ENCODE measurements around the gene RPS6KL1. TPM values are rescaled to one million over a fixed set of nuclear protein-coding genes. Genes with fewer than 3 reads are reported as not detected.
A peak's percentile ranks its signal among the peaks of the same experiment; 100 is the strongest.

RPS6KL1 gene
- total RNA-seq, 1 experiment from 2014 or later: 18.8 TPM

DNA sequence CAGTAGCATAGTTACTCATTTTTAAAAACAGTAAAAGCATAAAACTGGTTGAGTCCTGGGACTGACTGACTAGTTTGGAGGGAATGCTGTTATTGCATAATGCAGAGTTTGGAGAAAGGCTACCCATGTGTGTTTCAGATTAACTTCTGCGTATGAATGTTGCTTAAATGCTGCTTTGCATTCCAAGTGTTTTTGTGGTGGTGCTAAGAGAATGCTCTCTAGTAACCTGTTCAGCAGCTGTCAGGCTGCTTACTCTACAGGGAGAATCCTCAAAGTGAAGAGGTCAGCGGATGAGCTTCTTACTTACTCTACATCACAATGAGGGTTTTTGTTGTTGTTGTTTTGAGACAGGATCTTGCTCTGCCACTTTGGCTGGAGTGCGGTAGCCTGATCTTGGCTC is 37.1 kb downstream of the RPS6KL1 start:
- no peaks in the 10 kb centered on the region for H4K20me1 ChIP-seq (ENCODE audit: control insufficient read depth, insufficient read depth, insufficient read length)
- peaks cover 24% of the 10 kb centered on the region for H3K4me1 ChIP-seq (ENCODE audit: insufficient read depth, low read length)
- peak; percentile 73 for DNase-seq

More for the DNA sequence above, 37.1 kb downstream of the RPS6KL1 start:
- no peak overlapping the region for H3K56ac ChIP-seq (ENCODE audit: insufficient read length, low read depth, low read length)
- H3K36me3 Mint-ChIP-seq (ENCODE audit: insufficient read depth in 1 of 3, low read depth in 3 of 3): peaks cover 19 to 37% (median 26%) of the 10 kb centered on the region in 3 experiments
- TF ChIP-seq CTCF (conservative IDR thresholded peaks at IDR 0.05): no peak
- H3K27me3 Mint-ChIP-seq (ENCODE audit: low read depth): no peaks in the 10 kb centered on the region
- no CpG with 5 or more reads among the region's 3 CpGs for WGBS (ENCODE audit: extremely low coverage, insufficient read length, low lambda C conversion rate)
- H2AK5ac ChIP-seq (ENCODE audit: insufficient read length, low read length): no peak overlapping the region
- peak overlapping the region; percentile 94 for H3K27ac ChIP-seq (ENCODE audit: insufficient read length, low read depth, low read length)
- H2BK120ac ChIP-seq (ENCODE audit: low read depth, low read length, poor library complexity, severe bottlenecking): no peak overlapping the region
- no peaks in the 10 kb centered on the region for H3K27me3 ChIP-seq (ENCODE audit: insufficient read depth, low read length)
- peak overlapping the region; percentile 35 to 46 for H3K4me3 Mint-ChIP-seq
- no peak overlapping the region for H4K91ac ChIP-seq (ENCODE audit: insufficient read length, low read depth, low read length)
- H3K9me3 Mint-ChIP-seq: no peaks in the 10 kb centered on the region; a peak in 1 of 5 replicates
- no peaks in the 10 kb centered on the region for H3K9me3 ChIP-seq (ENCODE audit: control insufficient read depth, low read depth, low read length)
- peak overlapping the region; percentile 45 for H3K4me2 ChIP-seq (ENCODE audit: insufficient read depth, insufficient read length, low read length)
- H3K14ac ChIP-seq (ENCODE audit: insufficient read depth, low read length): no peak overlapping the region
- no peak overlapping the region for H3K18ac ChIP-seq (ENCODE audit: insufficient read length, low read depth, low read length)
- H3K23me2 ChIP-seq (ENCODE audit: insufficient read length, low read depth, low read length, poor library complexity, severe bottlenecking): peaks cover 11% of the 10 kb centered on the region
- peaks cover 31% of the 10 kb centered on the region; the same call in 1 of the 2 replicates for H3K79me2 ChIP-seq (ENCODE audit: insufficient read depth, low read length)
- no peak overlapping the region for H3K4ac ChIP-seq (ENCODE audit: low read depth, low read length)
- H2BK5ac ChIP-seq (ENCODE audit: insufficient read length, low read length): peak overlapping the region; percentile 23
- H3K79me1 ChIP-seq (ENCODE audit: insufficient read depth, low read depth, low read length, poor library complexity, severe bottlenecking): peaks cover 28% of the 10 kb centered on the region
- H2BK20ac ChIP-seq (ENCODE audit: low read depth, low read length, poor library complexity, severe bottlenecking): no peak overlapping the region
- H3K9ac ChIP-seq (ENCODE audit: extremely low read depth, insufficient read length, low read length): no peak overlapping the region
- H4K5ac ChIP-seq (ENCODE audit: insufficient read length, low read depth, low read length): no peak overlapping the region
- H2BK15ac ChIP-seq (ENCODE audit: low read depth, low read length): no peak overlapping the region
- no peak overlapping the region for H4K8ac ChIP-seq (replicated peaks; ENCODE audit: insufficient read length, low read depth, low read length)
- H3K4me1 Mint-ChIP-seq: peaks cover 58 to 64% of the 10 kb centered on the region in 2 experiments
- H3T11ph ChIP-seq (ENCODE audit: low read length): no peak overlapping the region
- H3K27ac Mint-ChIP-seq: peak overlapping the region; percentile 74 to 96 (median 95)
- H3K23ac ChIP-seq (ENCODE audit: insufficient read length, low read depth, low read length): no peak overlapping the region
- no peak overlapping the region for H2AFZ ChIP-seq (ENCODE audit: low read length)
- no peak overlapping the region for H2BK12ac ChIP-seq (ENCODE audit: insufficient read length, low read depth, low read length)
